ENCODE measurements around the gene CCDC50. TPM values are rescaled to one million over a fixed set of nuclear protein-coding genes. Genes with fewer than 3 reads are reported as not detected.

CCDC50 gene
- total and polyA plus RNA-seq, 10 of the 15 experiments (the other 5 are each of a cell fraction or from before 2014, with no cell fraction given), result 46.7 to 150 (median 125) TPM

DNA sequence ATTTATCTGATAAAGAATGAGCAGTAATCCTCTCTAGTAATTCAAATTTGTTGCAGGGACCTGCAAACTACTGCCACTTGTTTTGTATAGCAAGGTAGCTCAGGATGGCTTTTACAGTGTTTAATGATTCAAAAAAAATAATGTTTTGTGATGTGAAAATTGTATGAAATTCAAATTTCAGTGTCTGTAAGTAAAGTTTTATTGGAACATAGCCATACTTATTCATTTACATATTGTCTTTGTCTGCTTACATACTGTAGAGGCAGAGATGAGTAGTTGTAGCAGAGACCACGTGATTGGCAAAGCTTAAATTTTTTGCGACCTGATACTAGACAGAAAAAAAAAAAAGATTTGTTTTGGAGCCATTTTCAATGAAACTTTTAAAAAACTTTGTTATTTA, 7.6 kb downstream of the CCDC50 start:
- Histone ChIP-seq H3K4me1 (ENCODE audit: control insufficient read depth, insufficient read depth, low read length) (peaks cover 12% of the 10 kb centered on the region; the same call in 1 of the 2 replicates), H3K4me2 (ENCODE audit: control insufficient read depth, insufficient read depth) (peak overlapping the region; percentile 66), H3K27me3 (replicated peaks in 1 of 2; ENCODE audit: control insufficient read depth in 2 of 2, insufficient read depth in 2 of 2, low read length in 1 of 2) (no peaks in the 10 kb centered on the region), H3K9me3 (replicated peaks; ENCODE audit: control insufficient read depth, insufficient read depth, low read length) (no peaks in the 10 kb centered on the region; the same call in 2 of the 3 replicates), H4K20me1 (ENCODE audit: control insufficient read depth, insufficient read depth) (no peaks in the 10 kb centered on the region), H3K27ac (ENCODE audit: control insufficient read depth, insufficient read depth) (peak overlapping the region; percentile 15; the same call in 1 of the 2 replicates), H3K79me2 (ENCODE audit: control insufficient read depth, insufficient read depth, low read length) (peaks cover 83% of the 10 kb centered on the region), H3K9ac (ENCODE audit: control insufficient read depth, insufficient read depth, low read length) (no peak overlapping the region), H2AFZ (ENCODE audit: control insufficient read depth, low read depth, low read length) (no peak overlapping the region), H3K4me3 (peak overlapping the region; percentile 54), H3K36me3 (ENCODE audit: control insufficient read depth in 2 of 2, insufficient read depth in 2 of 2, low read length in 1 of 2) (no peaks in the 10 kb centered on the region)
- WGBS (ENCODE audit: insufficient coverage, insufficient replicate concordance, low lambda C conversion rate, missing lambda C conversion rate), result 4% methylated on average over 2 of the region's 2 CpGs
- FAIRE-seq, result no peak
- ChIA-PET CTCF (interaction anchor here (0.5 to 2.3 kb wide), 11 partner anchors 9 to 198 kb away, joined by 3 to 25 read pairs (median 4); no protein-coding TSS in a partner anchor), POLR2A (interaction anchor here (0.7 to 6.8 kb wide), 10 partner anchors 8 to 102 kb away, joined by 3 to 49 read pairs (median 4); partner anchors contain the start of gene CCDC50), RAD21 (ENCODE audit: unreplicated experiment) (interaction anchor here (1.0 to 7.2 kb wide), 17 partner anchors 8 to 93 kb away, joined by 3 to 108 read pairs (median 8); no protein-coding TSS in a partner anchor), SMC1A (ENCODE audit: uncharacterized antibody, unreplicated experiment) (interaction anchor here (0.8 to 7.9 kb wide), 26 partner anchors 8 to 101 kb away, joined by 3 to 208 read pairs (median 5); no protein-coding TSS in a partner anchor)
- in situ Hi-C loops (cut with MboI), result no loop called here
- no TSS peak for BruUV-seq (replicated peaks)
- no peak for DNase-seq (ENCODE audit: low read depth, low spot score)
- peak; percentile 37 for ATAC-seq
- intact Hi-C loops (cut with micrococcal nuclease; ENCODE audit: unreplicated experiment), result no loop called here
- no peak for TF ChIP-seq SMAD5 (IDR thresholded peaks at IDR 0.05; ENCODE audit: low read depth)
- TF ChIP-seq CREB1 (IDR thresholded peaks at IDR 0.05; ENCODE audit: low read depth), result no peak
- TF ChIP-seq PML (IDR thresholded peaks at IDR 0.05; ENCODE audit: low read length), result no peak
- no peak for TF ChIP-seq HSF1 (IDR thresholded peaks at IDR 0.05; ENCODE audit: low read depth, low read length)
- no peak for TF ChIP-seq MTA2 (IDR thresholded peaks at IDR 0.05; ENCODE audit: low read depth)
- no peak for TF ChIP-seq CBX3 (IDR thresholded peaks at IDR 0.05; ENCODE audit: borderline replicate concordance, low read depth)
- TF ChIP-seq ESRRA (IDR thresholded peaks at IDR 0.05; ENCODE audit: low read length), result no peak
- TF ChIP-seq SIX5 (IDR thresholded peaks at IDR 0.05; ENCODE audit: low read depth, low read length, severe bottlenecking), result no peak
- TF ChIP-seq ZBTB40 (IDR thresholded peaks at IDR 0.05; ENCODE audit: borderline replicate concordance), result peak; percentile 85; the same call in 1 of the 2 replicates
- TF ChIP-seq RBBP5 (conservative IDR thresholded peaks at IDR 0.05), result no peak
- TF ChIP-seq ZNF217 (IDR thresholded peaks at IDR 0.05), result no peak
- peak; percentile 92 for TF ChIP-seq RAD51 (IDR thresholded peaks at IDR 0.05)
- no peak for TF ChIP-seq ZSCAN29 (IDR thresholded peaks at IDR 0.05)
- TF ChIP-seq, protein P1, sequence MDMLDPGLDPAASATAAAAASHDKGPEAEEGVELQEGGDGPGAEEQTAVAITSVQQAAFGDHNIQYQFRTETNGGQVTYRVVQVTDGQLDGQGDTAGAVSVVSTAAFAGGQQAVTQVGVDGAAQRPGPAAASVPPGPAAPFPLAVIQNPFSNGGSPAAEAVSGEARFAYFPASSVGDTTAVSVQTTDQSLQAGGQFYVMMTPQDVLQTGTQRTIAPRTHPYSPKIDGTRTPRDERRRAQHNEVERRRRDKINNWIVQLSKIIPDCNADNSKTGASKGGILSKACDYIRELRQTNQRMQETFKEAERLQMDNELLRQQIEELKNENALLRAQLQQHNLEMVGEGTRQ (IDR thresholded peaks at IDR 0.05; ENCODE audit: borderline replicate concordance, low read depth, low read length), result peak; percentile 16; the same call in 1 of the 2 replicates
- TF ChIP-seq ZNF274 (IDR thresholded peaks at IDR 0.05; ENCODE audit: insufficient read depth, insufficient read length), result no peak
- no peak for TF ChIP-seq YY1 (IDR thresholded peaks at IDR 0.05; ENCODE audit: low read depth, low read length)
- no peak for TF ChIP-seq NR2C2 (IDR thresholded peaks at IDR 0.05; ENCODE audit: borderline replicate concordance, control insufficient read depth, insufficient read length, low read depth)
- TF ChIP-seq ZNF24 (IDR thresholded peaks at IDR 0.05), result 0 out of 2 replicates have a peak, but pooled peaks have one; percentile 5

Measured in GM12878 (cell line).